OCI-LY7 (cell line): Measurements from ENCODE around the gene CHST11. TPM values are rescaled to one million over a fixed set of nuclear protein-coding genes. Genes with fewer than 3 reads are reported as not detected.

Experiments used
- BruUV-seq: library from RNA; stranded (reverse); fragments of 400-500 nt; replicated peaks from 2 replicates; lab custom pipeline; 2021; lab: Mats Ljungman, UMichigan
- CTCF ChIA-PET: fragments of 300-600 bp; sonication (Branson Sonifier 250); formaldehyde crosslinking; loops from one replicate; lab custom pipeline; 2022; ENCODE audit warnings: antibody characterized with exemption; ENCODE audit not compliant: unreplicated experiment; lab: Charles Lee
- POLR2A ChIA-PET: fragments of 300-600 bp; sonication (Branson Sonifier 250); formaldehyde crosslinking; loops from one replicate; lab custom pipeline; 2022; ENCODE audit warnings: antibody characterized with exemption; lab: Charles Lee
- DNase-seq: peaks from one replicate; pipeline ENCODE4 v3.0.0-alpha.2; 2015; ENCODE audit warnings: low spot score
- H2AFZ ChIP-seq: fragments of 200-600 bp; sonication (generic), shearing (Covaris generic); 2 replicates; pipeline ENCODE4 v1.6.1; 2014; ENCODE audit warnings: mild to moderate bottlenecking, antibody characterized with exemption, low read length, moderate library complexity
- H3K27ac ChIP-seq: fragments of 200-600 bp; sonication (generic); 2 replicates; pipeline ENCODE4 v1.5.1; 2014; ENCODE audit warnings: mixed run types, low read depth, mild to moderate bottlenecking, moderate library complexity, low read length, inconsistent platforms; ENCODE audit not compliant: poor library complexity, severe bottlenecking
- H3K36me3 ChIP-seq: fragments of 200-600 bp; sonication (generic); 2 replicates; pipeline ENCODE4 v1.6.1; 2014; ENCODE audit warnings: mild to moderate bottlenecking, antibody characterized with exemption, low read length, moderate library complexity, mixed read lengths; ENCODE audit not compliant: insufficient read depth
- H3K4me1 ChIP-seq: fragments of 200-600 bp; sonication (generic); 2 replicates; pipeline ENCODE4 v1.5.1; 2014; ENCODE audit warnings: mild to moderate bottlenecking, low read length; ENCODE audit not compliant: insufficient read depth, poor library complexity, severe bottlenecking
- H3K4me2 ChIP-seq: fragments of 200-600 bp; sonication (generic); 2 replicates; pipeline ENCODE4 v1.6.1; 2014; ENCODE audit warnings: mild to moderate bottlenecking, low read length
- H3K4me3 ChIP-seq: fragments of 200-600 bp; sonication (generic); 2 replicates; pipeline ENCODE4 v1.5.1; 2014; ENCODE audit warnings: mild to moderate bottlenecking, low read depth, low read length; ENCODE audit not compliant: poor library complexity, severe bottlenecking
- H3K79me2 ChIP-seq: fragments of 200-600 bp; sonication (generic); 2 replicates; pipeline ENCODE4 v1.6.1; 2016; ENCODE audit warnings: low read depth, mild to moderate bottlenecking, low read length, moderate library complexity, mixed read lengths; ENCODE audit not compliant: insufficient read depth
- H3K9me2 ChIP-seq: fragments of 200-600 bp; sonication (generic); 2 replicates; pipeline ENCODE4 v1.6.1; 2016; ENCODE audit warnings: mild to moderate bottlenecking, low read length, mixed read lengths; ENCODE audit not compliant: insufficient read depth
- H3K9me3 ChIP-seq: fragments of 200-600 bp; sonication (generic); 2 replicates; pipeline ENCODE4 v1.6.1; 2014; ENCODE audit warnings: mild to moderate bottlenecking, mixed run types, low read length, mixed read lengths
- H4K20me1 ChIP-seq: fragments of 200-600 bp; sonication (generic); 2 replicates; pipeline ENCODE4 v1.6.1; 2014; ENCODE audit warnings: mild to moderate bottlenecking, antibody characterized with exemption, low read length, moderate library complexity, mixed read lengths; ENCODE audit not compliant: insufficient read depth
- EZH2phosphoT487 ChIP-seq: fragments of 200-600 bp; sonication (generic); IDR thresholded peaks from 2 replicates; pipeline ENCODE4 v1.6.1; 2018; ENCODE audit warnings: low read depth, borderline replicate concordance, mild to moderate bottlenecking, mixed run types, antibody characterized with exemption, low read length, moderate library complexity, mixed read lengths
- intact Hi-C: fragments of 100-400 bp; cut with micrococcal nuclease; formaldehyde crosslinking; loops from one replicate; pipeline ENCODE4 v1.10.0; 2022; ENCODE audit not compliant: unreplicated experiment
- total RNA-seq, 2 experiments: library from RNA; depleted of rRNA in 1 of 2; stranded (reverse); fragments of >200 nt in 1 of 2; shearing (Covaris generic) in 1 of 2; gene quantifications; 2 replicates each; pipeline ENCODE4 v1.2.3, GENCODE V29; 2014 to 2022
- TF ChIP-seq, protein P1 (sequence below): fragments of 200-600 bp; sonication (generic); conservative IDR thresholded peaks from 2 replicates; pipeline ENCODE4 v1.5.1; 2014; ENCODE audit warnings: mild to moderate bottlenecking, antibody characterized with exemption, low read length, moderate library complexity, mixed read lengths

Gene CHST11
- total RNA-seq, 2 experiments from 2014 or later = 15.2 to 41.6 TPM

DNA sequence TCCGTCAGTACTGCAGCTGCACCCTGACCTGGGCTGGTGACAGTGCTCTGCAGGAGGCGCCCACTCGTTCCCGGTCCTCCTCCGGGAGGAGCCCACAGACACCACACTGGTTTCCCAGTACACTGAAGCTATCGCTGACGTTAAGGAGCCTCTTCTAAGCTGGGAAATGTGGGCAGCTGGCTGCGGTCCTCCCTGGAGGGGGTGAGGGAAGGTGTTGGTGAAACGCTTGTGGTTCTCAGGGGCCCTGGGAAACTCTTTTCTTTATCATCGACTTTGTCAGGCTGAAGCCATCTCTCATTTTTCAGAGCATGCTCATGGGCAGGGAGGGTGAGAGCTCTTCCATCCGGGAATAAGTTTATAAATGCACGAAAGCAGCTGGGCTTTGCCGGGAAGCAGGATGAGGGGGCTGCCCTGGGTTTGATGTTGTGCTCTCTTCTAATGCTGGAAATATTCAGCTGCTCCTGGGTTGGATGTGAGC is 176.0 kb downstream of the CHST11 start:
- H4K20me1 ChIP-seq = no peaks in the 10 kb centered on the region
- H3K36me3 ChIP-seq = 0 out of 2 replicates have a peak, but pooled peaks cover 4% of the 10 kb centered on the region
- H3K27ac ChIP-seq = no peak overlapping the region
- H3K4me2 ChIP-seq = no peak overlapping the region
- POLR2A ChIA-PET = no interaction called here
- no TSS peak for BruUV-seq
- no peaks in the 10 kb centered on the region for H3K79me2 ChIP-seq
- peaks cover 4% of the 10 kb centered on the region for H3K4me1 ChIP-seq
- no peak overlapping the region for H3K4me3 ChIP-seq
- no peak overlapping the region for H2AFZ ChIP-seq
- TF ChIP-seq EZH2phosphoT487 = no peak
- TF ChIP-seq, protein P1, sequence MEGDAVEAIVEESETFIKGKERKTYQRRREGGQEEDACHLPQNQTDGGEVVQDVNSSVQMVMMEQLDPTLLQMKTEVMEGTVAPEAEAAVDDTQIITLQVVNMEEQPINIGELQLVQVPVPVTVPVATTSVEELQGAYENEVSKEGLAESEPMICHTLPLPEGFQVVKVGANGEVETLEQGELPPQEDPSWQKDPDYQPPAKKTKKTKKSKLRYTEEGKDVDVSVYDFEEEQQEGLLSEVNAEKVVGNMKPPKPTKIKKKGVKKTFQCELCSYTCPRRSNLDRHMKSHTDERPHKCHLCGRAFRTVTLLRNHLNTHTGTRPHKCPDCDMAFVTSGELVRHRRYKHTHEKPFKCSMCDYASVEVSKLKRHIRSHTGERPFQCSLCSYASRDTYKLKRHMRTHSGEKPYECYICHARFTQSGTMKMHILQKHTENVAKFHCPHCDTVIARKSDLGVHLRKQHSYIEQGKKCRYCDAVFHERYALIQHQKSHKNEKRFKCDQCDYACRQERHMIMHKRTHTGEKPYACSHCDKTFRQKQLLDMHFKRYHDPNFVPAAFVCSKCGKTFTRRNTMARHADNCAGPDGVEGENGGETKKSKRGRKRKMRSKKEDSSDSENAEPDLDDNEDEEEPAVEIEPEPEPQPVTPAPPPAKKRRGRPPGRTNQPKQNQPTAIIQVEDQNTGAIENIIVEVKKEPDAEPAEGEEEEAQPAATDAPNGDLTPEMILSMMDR = no peak
- no peaks in the 10 kb centered on the region for H3K9me2 ChIP-seq
- DNase-seq = no peak
- CTCF ChIA-PET = no interaction called here
- intact Hi-C loops = no loop called here
- no peaks in the 10 kb centered on the region for H3K9me3 ChIP-seq

DNA sequence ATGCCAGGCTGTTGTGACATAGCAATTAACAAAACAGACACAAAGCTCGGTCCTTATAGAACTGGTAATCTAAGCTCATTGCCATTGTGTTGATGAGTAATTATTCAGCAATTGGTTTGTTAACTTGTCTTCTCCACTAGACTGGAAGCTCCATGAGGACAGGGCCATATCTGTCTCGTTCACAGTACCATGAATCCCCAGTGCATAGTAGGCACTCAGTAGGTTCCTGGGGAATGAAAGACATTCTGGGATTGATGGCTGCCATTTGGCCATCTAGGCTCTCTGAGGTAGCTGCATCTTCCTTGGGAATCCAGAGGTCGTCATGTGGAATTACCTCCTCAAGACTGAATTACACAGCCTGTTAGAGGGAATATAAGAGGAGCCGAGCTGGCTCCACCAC is 177.3 kb downstream of the CHST11 start:
- intact Hi-C loops = no loop called here
- no peak for TF ChIP-seq EZH2phosphoT487
- TF ChIP-seq, protein P1 = no peak
- no peak overlapping the region for H3K4me2 ChIP-seq
- no peak for DNase-seq
- H2AFZ ChIP-seq = no peak overlapping the region
- no peaks in the 10 kb centered on the region for H3K9me3 ChIP-seq
- CTCF ChIA-PET = no interaction called here
- POLR2A ChIA-PET = no interaction called here
- H4K20me1 ChIP-seq = no peaks in the 10 kb centered on the region
- H3K9me2 ChIP-seq = no peaks in the 10 kb centered on the region
- no peaks in the 10 kb centered on the region for H3K79me2 ChIP-seq
- BruUV-seq = no TSS peak
- peaks cover 4% of the 10 kb centered on the region for H3K36me3 ChIP-seq
- no peak overlapping the region for H3K4me3 ChIP-seq
- H3K4me1 ChIP-seq = no peaks in the 10 kb centered on the region
- H3K27ac ChIP-seq = no peak overlapping the region

DNA sequence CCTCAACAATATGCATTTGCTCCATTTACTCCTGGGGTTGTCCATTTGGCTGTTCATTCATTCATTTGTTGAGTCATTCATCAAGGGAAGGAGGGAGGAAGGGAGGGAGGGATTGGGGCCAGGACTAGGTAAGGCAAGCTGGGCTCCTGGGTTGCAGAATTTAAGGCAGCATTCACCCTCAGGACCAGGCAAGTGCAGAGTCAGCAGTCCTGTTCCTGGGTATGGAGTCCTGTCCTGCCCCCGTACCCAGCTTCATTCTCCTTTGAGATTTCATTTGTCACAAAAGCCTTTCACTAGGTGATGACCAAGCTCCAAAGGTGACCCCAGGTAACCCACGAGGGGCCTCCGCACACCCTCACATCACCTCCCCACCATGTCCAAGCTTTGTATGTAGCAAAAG is 178.1 kb downstream of the CHST11 start:
- DNase-seq = no peak
- no peak overlapping the region for H3K4me2 ChIP-seq
- no peak overlapping the region for H3K4me3 ChIP-seq
- no peak overlapping the region for H3K27ac ChIP-seq
- H3K9me3 ChIP-seq = peaks cover 2% of the 10 kb centered on the region; the same call in 1 of the 2 replicates
- no peaks in the 10 kb centered on the region for H3K79me2 ChIP-seq
- intact Hi-C loops = no loop called here
- TF ChIP-seq EZH2phosphoT487 = no peak
- TF ChIP-seq, protein P1 = no peak
- ChIA-PET CTCF (no interaction called here), POLR2A (interaction anchor here (0.6 kb wide), 1 partner anchor 65 kb away, joined by 4 read pairs; no protein-coding TSS in a partner anchor)
- no peaks in the 10 kb centered on the region for H3K9me2 ChIP-seq
- no peaks in the 10 kb centered on the region for H3K4me1 ChIP-seq
- peaks cover 12% of the 10 kb centered on the region for H3K36me3 ChIP-seq
- H4K20me1 ChIP-seq = no peaks in the 10 kb centered on the region
- no TSS peak for BruUV-seq
- H2AFZ ChIP-seq = no peak overlapping the region
